Cardiac septum (tissue), 1 donor: ENCODE results near the gene LLGL2. TPM values are rescaled to one million over a fixed set of nuclear protein-coding genes. Genes with fewer than 3 reads are reported as not detected.
A peak's percentile ranks its signal among the peaks of the same experiment; 100 is the strongest.
"Not testable (repeated sequence)": the region's sequence is repeated elsewhere in the genome, so short reads cannot be mapped to it uniquely, and the experiment has no call there.

ENCODE experiments used
- DNase-seq: peaks from one replicate; pipeline ENCODE4 v3.0.0-alpha.2; 2020; ENCODE audit warnings: low spot score
- intact Hi-C: fragments of 100-400 bp; cut with DNase I; formaldehyde crosslinking; loops from one replicate; pipeline ENCODE4 v1.14.0; 2022
- long read RNA-seq: library from polyadenylated mRNA; unstranded; transcript quantifications from one replicate; pipeline ENCODE4 v2.0.0, GENCODE V29; 2021
- total RNA-seq: library from RNA; stranded (reverse); fragmentation: NEBNext Ultra II Directional; extraction: Animal tissue kit (Norgen Biotek cat#: 25700); gene quantifications from one replicate; pipeline ENCODE4 v1.2.1, GENCODE V29; 2021
- donor health status: DM: no; HTN: no; CAD: no.

Gene LLGL2, protein sequence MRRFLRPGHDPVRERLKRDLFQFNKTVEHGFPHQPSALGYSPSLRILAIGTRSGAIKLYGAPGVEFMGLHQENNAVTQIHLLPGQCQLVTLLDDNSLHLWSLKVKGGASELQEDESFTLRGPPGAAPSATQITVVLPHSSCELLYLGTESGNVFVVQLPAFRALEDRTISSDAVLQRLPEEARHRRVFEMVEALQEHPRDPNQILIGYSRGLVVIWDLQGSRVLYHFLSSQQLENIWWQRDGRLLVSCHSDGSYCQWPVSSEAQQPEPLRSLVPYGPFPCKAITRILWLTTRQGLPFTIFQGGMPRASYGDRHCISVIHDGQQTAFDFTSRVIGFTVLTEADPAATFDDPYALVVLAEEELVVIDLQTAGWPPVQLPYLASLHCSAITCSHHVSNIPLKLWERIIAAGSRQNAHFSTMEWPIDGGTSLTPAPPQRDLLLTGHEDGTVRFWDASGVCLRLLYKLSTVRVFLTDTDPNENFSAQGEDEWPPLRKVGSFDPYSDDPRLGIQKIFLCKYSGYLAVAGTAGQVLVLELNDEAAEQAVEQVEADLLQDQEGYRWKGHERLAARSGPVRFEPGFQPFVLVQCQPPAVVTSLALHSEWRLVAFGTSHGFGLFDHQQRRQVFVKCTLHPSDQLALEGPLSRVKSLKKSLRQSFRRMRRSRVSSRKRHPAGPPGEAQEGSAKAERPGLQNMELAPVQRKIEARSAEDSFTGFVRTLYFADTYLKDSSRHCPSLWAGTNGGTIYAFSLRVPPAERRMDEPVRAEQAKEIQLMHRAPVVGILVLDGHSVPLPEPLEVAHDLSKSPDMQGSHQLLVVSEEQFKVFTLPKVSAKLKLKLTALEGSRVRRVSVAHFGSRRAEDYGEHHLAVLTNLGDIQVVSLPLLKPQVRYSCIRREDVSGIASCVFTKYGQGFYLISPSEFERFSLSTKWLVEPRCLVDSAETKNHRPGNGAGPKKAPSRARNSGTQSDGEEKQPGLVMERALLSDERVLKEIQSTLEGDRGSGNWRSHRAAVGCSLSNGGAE
- total RNA-seq = 4.7 TPM
- long read RNA-seq, partial matches to known transcripts = 2 of 7 reads
- long read RNA-seq, other reads (novel, unspliced or antisense) = 4 of 7 reads

DNA sequence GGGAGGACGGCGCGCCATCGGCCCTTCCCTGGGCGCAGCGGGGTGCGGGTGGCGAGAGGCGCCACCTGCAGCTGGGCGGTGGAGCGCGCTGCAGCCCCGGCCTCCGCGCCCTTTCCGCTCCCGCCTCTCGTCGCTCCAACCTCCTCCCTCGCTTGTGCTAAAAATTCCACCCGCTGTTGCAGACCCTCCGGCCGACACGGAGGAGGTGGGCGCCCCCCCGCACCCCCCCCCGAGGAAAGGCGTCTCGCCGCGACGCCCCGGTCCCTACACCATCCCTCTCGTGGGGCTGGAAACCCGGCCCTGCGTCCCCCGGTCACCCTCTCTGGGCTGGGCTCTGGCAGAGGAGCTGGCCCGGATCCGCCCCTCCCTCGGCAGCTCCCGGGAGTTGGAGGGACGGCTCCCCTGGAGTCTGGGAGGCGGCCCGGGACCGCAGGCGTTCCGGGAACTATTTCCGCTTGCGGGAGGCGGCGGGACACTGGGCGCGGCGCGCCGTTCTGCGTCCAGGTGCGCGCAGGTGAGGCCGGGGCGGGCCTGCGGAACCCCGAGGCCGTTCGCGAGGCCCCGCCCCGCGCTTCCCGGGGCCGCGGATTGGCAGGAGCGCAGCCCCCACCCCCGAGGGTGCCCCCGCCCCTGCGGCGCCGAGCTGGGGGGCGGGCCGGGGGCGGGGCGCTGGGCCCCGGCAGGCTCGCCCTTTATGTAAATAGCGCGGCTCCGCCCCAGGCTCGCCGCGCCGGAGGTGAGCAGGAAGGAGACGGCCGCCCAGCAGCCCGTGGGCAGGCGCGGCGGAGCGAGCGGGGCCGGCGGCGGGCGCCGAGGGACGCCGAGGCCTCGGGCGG, at the start of gene LLGL2:
Gene LLGL2 (plus strand): TSS at position 728 of the 836 bp plus-strand sequence. CDS start 17,730 bp downstream, outside the sequence.
- intact Hi-C loops = no loop called here
- DNase-seq = peak; percentile 90

DNA sequence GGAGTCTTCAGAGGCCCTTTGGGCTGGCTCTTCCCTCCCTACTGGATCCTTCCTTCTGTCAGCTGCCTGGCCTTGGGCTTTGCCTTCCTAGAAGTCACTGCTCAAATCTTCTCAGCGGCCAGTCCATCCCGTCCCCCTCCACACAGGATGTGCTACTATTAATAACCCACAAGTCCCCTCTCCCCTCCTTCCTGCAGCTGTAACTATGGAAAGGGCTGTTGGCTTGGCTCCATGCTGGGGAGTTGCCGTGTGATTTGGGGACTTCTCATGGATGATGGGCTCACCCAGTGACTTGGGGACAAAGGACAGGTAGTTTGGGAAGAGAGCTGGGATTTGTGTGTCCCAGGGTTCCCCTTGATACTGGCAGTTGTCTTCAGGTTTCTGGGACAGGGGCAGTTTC, 49.6 kb upstream of the LLGL2 start:
- DNase-seq = peak; percentile 77
- intact Hi-C loops = no loop called here

DNA sequence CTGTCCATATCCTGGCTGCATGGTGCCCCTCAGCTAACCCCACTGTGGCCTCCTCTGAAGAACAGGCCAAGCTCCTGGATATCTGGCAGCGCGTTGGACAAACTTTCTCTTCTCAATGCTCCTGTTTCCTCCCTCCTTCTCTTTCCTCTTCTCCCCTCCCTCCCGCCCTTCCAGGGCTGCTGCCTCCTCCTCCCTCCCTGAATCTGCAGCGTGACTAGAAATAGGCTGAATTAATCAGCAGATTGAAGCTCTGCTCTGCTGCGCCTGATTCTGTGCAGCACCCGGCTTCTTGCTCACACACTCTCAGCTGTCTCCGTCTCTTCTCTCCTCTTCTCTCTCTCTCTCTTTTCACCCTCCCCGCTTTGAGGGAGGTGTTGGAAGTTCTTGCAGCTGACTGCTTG, 49.2 kb upstream of the LLGL2 start:
- DNase-seq = peak; percentile 81
- intact Hi-C loops = no loop called here

DNA sequence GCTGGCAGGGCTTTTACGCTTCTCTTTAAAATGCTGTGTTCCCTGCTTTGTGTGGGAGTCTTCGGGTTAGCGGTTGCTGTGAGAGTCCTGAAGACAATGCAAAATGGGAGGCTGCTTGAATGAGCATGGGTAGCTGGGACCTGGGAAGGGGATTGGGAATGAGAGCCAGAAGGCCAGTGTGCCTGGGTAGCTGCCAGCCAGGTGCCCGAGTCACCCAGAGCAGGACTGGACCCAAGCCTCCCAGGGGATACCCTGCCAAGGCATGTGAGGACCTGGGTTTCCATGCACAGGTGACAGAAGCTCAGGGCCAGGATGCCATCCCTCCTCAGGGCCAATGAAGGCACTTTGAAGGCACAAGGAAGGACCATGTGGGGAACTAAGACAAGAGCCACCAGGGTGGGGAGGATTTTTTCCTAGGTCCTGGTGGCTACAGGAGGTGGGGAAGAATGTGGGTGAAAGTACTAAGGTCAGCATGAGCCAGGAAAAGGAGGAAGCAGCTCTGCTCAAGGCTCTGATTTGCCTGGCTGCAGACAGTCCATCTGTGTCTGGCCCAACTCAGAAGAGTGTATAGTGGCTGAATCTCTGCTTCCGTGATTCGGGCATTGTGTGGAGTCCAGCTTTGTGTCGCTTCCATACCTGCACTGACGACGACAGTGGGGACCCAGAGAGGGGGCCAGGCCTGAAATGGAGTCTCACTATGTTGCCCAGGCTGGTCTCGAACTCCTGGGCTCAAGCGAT, 48.6 kb upstream of the LLGL2 start:
- DNase-seq = peak; percentile 73
- intact Hi-C loops = no loop called here

DNA sequence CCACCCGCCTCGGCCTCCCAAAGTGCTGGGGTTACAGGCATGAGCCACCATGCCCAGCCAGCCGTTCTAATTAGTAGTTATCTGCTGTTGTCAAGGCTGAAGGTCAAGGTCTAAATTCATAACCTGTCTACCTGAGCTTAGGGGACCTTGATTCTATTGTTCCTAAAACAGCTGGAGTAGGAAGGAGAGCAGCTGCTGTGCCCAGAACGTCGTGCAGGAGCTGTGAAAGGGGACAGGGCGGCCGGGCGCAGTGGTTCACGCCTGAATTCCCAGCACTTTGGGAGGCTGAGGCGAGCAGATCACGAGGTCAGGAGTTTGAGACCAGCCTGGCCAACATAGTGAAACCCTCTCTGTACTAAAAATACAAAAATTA, 48.0 kb upstream of the LLGL2 start:
- intact Hi-C loops, DNase-seq: not testable (repeated sequence)

DNA sequence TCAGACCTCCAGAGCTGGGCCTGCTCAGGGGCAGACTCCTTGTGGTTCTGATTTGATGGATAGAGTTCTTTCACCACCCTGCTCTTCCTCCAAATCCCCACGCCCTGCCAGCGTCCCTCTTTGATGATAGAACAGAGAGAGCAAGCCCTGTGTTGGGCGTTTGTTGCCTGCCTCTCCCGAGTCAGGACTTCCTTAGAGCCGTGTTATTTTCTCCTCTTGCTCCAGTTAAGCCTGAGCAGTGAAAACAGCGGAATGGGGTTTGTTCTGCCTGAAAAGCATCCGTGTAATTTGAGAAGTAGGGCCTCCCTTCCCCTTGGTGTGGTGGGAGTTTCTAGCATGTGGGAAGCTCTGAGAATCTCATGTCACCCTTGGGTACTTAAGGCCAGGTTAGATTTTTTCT, 47.0 kb upstream of the LLGL2 start:
- DNase-seq = no peak
- intact Hi-C loops = no loop called here

DNA sequence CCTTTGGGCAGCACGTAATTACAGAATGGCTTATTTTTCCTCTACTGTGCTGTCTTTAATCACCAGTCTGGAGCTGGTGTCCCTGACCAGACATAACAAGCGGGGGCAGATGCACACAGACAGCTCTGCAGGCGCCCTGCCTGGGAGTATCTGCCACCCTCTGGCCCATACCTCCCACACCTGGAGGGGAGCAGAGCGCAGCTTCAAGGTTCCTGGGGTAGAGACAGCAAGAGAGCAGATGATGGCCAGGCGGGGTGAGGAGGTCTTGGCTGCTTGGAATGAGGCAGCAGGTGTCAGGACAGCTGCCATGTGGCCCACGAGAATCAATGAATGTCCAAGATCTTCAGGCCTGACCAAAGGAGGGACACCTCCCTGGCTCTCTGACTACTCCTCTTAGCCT, 45.2 kb upstream of the LLGL2 start:
- intact Hi-C loops = no loop called here
- no peak for DNase-seq

DNA sequence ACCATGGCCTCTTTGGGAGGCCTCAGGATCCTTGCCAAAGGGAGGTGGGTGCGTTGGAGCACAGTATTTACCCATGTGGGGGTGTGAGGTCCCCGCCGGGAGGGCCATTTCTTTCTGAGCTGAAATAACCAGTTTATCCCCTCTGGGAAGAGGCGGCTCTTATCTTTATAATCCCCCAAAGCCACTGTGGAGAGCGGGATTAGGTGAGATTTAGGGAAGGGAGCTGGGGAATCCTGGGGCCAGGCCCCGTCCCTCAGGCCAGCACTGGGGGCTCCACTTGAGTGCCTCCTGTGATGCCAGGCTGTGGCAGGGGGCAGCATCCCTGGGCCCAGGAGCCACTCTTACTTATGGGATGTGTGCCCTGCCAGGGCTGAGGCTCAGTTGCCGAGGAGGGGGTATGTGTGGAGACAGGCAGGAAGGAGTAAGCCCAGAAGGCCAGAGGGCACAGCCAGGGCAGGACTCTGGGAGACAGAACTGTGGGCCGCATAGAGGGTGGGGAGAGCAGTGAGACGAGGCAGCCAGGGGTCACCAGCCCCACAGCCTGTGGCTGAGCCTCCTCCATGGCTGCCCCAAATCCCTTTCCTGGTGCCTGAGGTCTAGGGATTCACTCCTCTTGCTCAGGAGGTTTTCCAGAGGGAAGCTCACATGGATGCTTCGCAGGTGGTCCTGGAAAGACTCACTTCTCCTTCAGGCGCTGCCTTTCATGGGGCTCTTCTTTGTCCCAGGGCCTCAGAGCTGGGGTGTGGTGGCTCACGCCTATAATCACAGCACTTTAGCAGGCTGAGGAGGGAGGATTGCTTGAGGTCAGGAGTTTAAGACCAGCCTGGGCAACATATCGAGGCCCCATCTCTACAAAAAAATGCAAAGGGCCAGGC, 44.1 kb upstream of the LLGL2 start:
- intact Hi-C loops = no loop called here
- no peak for DNase-seq

DNA sequence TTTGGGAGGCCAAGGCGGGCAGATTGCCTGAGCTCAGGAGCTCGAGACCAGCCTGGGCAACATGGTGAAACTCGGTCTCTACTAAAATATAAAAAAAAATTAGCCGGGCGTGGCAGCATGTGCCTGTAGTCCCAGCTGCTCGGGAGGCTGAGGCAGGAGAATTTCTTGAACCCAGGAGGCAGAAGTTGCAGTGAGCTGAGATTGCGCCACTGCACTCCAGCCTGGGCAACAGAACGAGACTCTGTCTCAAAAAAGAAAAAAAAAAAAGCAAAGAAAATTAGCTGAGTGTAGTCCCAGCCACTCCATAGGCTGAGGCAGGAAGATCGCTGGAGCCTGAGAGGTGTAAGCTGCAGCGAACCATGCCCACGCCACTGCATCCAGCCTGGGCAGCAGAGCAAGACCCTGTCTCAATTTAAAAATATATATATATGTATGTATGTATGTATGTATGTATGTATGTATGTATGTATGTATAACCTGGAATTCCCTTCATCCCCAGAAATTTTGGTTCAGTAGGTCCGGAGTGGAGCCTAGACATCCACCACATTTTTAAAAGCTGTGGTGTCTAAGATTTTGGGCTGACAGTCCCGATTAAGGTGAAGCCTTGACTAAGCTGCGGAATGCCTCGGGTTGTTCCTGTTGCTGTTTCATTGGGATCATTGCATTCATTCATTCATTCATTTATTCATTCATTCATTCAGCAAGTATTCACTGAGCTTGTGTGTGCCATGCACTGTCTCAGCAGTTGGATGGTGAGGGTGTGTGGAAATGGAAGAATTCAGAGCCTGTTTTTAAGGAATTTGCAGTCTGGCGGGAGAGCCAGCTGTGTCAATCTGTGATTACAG, 43.2 kb upstream of the LLGL2 start:
- DNase-seq = no peak
- intact Hi-C loops = no loop called here

DNA sequence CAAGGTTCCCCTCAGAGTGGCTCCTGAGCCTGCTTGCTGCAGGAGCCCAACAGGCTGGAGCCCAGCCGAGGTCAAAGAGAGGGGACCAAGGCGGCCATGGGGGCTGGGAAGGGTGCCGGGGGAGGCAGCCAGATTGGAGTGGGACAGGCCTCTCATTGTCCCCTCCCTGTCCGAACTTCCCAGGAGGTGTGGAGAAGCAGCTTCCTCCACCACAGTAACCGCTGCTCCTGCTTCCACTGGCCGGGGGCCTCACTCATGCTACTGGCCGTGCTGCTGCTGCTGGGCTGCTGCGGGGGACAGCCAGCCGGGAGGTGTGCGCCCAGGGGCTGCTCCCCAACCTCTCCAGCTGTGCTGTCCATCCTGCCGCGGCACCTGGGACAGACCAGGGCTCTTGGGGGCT, 39.8 kb upstream of the LLGL2 start:
- intact Hi-C loops = loop anchor here (5.0 kb wide), 1 partner anchor 58 kb away; no protein-coding TSS in a partner anchor
- no peak for DNase-seq

DNA sequence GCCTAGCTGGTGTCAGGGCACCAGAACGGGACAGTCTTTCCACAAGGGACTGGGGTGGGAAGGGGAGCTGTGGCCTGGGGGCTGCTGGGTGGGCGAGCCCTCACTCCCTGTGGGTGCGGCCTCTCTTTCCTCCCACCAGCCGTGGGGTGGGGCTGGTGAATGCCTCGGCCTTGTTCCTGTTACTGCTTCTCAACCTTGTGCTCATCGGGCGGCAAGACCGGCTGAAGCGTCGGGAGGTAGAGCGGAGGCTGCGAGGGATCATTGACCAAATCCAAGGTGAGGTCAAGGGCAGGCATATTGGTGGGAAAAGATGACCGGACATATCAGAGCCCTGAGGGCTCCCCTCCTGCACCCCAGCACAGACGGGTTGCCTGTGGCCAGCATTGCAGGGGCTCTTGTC, 39.3 kb upstream of the LLGL2 start:
- DNase-seq = no peak
- intact Hi-C loops = loop anchor here (5.0 kb wide), 1 partner anchor 59 kb away; no protein-coding TSS in a partner anchor

DNA sequence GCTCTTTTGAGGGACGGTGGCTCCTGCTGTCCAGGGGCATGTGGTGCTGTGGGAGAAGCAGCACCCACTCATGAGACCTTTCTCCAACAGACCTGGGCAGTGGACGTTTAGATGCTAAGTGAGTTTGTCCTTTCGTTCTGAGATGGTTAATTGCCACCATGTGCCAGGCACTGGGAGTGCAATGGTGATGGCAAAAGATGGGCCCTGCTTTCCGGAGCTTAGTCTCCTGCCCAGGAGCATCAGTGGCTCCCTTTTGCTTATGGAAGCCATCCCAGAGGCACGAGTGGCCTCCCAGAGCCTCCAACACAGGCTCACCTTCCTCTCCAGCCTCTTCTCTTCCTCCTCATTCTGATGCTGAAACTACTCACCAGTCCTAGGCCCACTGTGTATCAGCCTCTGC, 38.5 kb upstream of the LLGL2 start:
- intact Hi-C loops = loop anchor here (5.0 kb wide), 1 partner anchor 60 kb away; no protein-coding TSS in a partner anchor
- DNase-seq = no peak

DNA sequence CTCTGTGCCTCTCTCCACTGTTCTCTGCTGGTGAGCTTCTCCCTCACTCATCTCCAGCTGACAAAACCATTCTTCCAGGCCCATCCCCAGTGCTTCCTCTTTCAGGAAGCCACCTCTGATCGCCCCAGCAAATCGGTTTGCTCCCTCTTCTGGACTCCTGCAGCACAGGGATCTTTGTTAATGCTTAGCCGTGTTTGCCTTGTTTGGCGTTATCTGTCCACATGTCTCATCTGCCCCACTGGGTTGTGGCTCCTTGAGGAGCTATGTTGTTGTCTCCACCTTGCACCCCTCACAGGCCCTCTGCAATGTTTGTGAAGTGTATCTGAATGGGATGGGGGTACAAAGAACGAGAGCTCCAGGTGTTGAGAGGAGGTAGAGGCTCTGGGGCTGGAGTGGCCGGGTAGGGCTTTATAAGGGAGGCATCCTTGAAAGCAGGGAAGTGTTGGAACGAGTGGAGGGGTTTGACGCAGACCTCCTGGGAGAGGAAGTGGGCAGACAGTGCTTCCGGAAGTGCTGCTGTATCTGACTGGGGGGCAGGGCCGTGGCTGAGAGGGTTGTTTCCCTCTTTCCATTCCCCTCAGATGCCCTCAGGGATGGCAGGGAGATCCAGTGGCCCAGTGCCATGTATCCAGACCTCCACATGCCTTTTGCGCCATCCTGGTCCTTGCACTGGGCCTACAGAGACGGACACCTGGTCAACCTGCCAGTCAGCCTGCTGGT, 38.0 kb upstream of the LLGL2 start:
- intact Hi-C loops = loop anchor here (5.0 kb wide), 1 partner anchor 60 kb away; no protein-coding TSS in a partner anchor
- no peak for DNase-seq

DNA sequence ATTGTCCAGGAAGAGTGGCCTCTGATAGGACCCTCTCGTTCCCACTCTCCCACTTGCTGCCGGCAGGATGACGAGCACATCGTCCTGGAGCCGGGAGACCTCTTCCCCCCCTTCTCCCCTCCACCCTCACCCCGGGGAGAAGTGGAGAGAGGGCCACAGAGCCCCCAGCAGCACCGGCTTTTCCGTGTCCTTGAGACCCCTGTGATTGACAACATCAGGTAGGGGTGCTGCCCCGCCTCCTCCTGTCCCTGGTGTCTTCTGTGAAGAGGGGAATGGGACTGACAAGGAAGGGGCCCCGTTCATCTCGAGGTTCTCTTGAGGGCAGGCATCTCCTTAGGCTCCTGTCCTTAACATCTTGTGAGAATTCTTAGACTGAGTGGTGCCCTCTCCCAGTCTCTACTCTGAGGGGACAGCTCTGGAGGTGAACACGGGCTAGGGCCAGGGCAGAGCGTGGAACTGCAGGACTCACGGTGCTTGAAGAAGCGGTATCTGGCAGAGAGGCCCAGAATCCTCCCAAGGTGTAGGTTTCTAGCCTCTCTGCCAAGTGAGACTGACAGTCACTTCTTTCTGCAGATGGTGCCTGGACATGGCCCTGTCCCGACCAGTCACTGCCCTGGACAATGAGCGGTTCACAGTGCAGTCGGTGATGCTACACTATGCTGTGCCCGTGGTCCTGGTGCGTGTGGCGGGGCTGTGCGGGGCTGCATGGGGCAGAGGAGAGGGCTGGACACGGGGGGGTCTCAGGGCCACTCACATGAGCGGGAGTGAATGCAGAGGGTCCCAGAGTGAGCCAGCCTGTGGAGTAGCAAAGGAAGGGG, 36.6 kb upstream of the LLGL2 start:
- intact Hi-C loops = loop anchor here (5.0 kb wide), 1 partner anchor 62 kb away; no protein-coding TSS in a partner anchor
- DNase-seq = no peak

DNA sequence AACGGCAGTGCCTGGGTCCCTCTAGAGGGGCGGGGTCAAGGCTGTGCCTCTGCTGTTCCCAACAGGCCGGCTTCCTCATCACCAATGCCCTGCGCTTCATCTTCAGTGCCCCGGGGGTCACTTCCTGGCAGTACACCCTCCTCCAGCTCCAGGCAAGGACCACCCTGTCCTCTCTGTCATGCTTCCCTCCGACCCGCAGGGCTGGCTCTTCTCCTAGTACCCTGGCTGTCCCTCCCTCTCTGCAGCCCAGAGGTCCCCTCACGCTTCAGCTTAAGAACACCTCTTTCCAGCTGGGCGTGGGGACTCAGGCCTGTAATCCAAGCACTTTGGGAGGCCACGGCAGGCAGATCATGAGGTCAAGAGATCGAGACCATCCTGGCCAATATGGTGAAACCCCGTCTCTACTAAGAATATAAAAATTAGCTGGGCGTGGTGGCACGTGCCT, 36.0 kb upstream of the LLGL2 start:
- intact Hi-C loops = loop anchor here (5.0 kb wide), 1 partner anchor 62 kb away; no protein-coding TSS in a partner anchor
- no peak for DNase-seq
